DMS79 treated with DMSO at 0.1 percent for 48 hours (cell line): ENCODE data around the gene CAMK2D.

ENCODE experiments used
- DNase-seq: peaks from one replicate; lab custom pipeline; 2025; lab: John Stamatoyannopoulos, UW

The CAMK2D gene

GRCh38 chr4:113471146-113471860 lies 290.2 kb downstream of the CAMK2D start:
- no peak for DNase-seq

- DNase-seq: no peak
Observed at GRCh38 chr4:113469926-113470325, 291.6 kb downstream of the CAMK2D start.

GRCh38 chr4:113469023-113469390 lies 292.5 kb downstream of the CAMK2D start:
- DNase-seq: no peak

DNA sequence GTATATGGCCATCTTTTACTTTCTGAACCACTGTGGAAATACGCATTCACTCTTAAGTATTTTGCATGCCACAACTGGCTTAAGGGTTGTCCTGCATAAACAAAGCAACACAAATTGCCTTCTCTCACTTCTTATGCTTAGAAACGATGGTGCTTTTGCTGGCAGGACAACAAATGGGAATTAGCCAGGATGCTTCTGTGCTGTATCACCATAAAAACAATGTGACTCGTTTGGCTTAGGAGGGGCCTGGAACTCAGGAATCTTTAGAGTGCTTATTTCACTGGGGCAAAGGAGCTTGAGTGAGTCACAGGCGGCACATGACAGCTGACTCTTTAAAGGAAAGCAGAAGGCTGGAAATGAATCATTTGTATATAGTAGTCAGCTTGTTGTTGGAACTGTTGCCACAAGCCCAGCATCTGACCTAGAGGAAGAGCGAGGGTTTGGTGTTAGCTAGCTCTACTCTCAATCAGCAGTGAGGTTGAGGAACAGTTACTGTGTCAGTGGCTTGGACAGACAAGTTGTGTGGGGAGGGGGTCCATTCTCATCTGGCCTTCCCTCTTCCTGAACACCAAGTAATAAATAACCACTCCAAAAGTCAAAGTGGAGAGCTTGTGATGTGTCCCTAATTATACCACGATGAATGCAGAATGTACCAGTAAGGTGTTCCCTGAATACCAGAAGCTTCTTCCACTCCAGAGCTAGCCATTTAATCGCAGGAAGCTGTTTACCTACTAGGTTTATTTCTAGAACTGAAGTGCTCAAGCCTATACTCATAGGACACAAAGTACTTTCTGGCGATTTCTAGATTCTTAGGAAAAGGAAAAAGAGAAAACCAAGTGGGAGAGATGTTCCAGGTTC lies 293.1 kb downstream of the CAMK2D start:
- DNase-seq: no peak

- no peak for DNase-seq
Observed at GRCh38 chr4:113467581-113467980, 294.0 kb downstream of the CAMK2D start.

DNA sequence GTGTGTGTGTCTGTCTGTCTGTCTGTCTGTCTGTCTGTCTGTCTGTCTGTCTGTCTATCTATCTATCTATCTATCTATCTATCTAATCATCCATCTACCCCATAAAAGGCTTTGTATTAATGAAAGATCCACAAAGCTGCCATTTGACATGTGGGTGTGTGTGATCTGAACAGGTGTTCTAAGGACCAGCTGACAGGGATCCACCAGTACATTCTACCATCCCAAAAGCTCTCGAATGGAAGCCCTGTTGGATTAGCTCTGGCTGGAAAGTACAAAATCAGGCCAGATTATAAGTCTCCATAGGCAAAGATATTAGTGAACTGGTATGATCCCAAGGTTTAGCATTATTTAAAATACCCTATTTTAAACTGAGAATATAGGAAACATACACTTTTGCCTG lies 299.3 kb downstream of the CAMK2D start:
- DNase-seq: no peak

DNA sequence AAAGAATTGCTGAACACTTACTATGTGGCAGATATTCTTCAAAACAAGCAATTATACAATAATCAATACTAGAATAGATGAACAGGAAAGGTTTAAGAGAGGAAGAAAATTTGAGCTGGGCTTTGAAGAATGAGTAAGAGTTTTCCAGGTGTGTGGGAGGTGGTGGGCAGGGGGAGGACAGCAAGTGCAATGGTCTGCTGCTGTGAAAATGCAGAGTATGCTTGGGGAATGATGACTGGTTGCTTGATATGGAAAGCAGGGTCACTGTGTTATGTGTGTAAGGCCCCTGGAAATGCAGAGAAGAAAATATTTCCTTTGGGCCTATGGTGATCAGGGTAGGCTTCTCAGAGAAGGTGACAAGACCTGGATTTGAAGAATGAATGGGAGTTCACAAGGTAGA lies 300.3 kb downstream of the CAMK2D start:
- DNase-seq: no peak

GRCh38 chr4:113457886-113458285 lies 303.7 kb downstream of the CAMK2D start:
- no peak for DNase-seq

- DNase-seq: no peak
Observed at GRCh38 chr4:113457121-113457520, 304.4 kb downstream of the CAMK2D start.

DNA sequence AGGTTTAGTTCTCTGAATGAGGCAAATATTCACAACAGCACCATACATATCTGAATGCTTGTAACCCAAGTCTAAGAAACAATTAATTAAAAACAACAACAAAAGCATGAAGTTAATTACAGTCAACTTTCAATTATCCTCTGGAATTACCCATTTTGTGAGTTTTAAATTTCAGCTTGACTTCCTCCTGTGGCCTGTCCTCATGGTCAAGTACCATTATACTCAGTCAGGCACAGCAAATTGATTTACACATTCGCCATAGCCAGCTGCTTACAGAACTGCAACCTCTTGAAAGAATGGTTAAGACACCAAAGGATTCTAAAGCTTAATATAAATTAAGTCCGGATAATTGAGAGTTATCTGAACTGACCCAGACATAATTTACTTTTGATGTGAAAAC lies 306.5 kb downstream of the CAMK2D start:
- peak; percentile 37 for DNase-seq

DNA sequence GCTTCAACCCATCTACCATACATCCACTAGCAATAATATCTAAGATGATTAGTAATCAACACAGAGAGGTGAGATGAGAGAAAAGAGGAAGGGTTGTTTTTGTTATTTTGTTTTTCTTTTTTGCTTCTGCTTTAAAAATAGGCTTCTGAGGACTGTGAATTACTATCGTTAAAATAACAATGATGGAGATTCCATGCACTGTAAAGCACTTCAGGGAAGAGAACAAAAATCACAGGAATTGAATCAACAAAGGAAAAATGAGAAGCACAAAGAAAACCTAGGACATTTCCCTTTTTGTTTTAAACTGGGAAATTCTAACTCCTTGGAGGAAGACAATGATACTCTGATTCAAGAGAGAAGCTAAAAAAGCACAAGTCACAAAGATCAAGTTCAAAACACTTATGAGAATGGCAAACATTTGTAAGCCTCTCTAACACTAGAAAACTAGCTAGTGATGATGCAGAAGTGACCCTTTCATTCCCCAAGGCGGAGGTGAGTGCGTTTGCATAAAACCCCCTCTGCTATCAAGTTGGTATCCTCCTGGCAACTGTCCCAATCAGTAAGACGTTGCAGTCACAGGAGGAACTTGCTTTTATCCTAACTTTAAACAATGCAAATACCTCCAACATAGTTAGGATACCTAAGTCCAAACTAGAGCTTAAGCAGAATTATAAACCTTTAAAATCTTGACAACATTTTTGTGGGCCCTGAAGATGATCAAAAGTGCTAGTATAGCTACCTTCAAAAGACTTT lies 308.5 kb downstream of the CAMK2D start:
- DNase-seq: no peak

DNA sequence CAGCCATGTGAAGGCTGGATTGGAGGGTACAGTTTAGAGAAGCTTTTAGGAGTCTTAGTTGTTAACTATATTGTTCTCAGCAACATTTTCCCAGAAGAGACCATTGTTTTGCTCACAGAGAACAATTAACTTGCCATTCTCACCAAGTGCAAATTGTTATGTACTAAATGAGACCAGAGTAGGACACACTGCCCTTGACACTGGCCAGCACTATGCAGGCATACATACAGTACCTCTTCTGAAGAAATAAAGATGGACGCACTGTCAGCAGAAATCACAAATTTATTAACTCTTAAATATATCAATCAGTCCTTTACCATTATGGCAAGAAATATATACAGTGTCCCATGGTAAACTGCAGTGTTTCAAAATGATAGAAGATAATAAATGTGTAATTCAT lies 309.4 kb downstream of the CAMK2D start:
- DNase-seq: no peak

DNA sequence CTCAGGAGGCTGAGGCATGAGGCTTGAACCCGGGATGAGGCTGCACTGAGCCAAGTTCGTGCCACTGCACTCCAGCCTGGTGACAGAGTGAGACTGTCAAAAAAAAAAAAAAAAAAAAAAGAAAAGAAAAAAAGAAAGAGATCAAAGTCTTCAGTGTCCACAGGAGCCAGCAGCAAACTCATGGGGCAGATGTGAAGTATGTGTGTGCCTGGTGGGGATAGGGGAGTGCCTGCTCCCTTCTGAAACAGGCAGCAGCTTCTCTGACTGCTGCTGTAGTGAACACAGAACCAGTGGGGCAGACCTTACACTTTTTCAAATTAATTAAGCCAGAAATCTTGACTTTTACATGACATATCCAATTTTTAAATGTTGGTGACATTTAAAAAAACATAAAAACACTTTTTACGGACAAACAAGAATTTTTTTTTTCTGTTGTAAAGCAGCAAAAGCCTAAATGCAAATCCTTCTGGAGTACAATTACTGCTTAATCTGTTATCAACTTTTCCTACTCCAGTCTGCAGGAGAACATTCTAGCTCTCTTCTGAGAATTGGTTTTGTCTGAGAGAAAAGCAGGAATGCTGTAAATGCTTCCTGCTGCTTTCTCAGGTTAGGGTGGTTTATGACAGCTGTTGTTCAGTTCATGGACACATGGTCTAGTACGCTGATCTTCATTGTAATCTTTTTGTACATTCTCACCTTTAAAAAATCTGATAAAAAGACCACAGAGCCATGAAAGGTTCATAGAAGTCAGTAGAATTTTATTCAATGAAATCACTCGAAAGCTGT lies 311.1 kb downstream of the CAMK2D start:
- DNase-seq: no peak

DNA sequence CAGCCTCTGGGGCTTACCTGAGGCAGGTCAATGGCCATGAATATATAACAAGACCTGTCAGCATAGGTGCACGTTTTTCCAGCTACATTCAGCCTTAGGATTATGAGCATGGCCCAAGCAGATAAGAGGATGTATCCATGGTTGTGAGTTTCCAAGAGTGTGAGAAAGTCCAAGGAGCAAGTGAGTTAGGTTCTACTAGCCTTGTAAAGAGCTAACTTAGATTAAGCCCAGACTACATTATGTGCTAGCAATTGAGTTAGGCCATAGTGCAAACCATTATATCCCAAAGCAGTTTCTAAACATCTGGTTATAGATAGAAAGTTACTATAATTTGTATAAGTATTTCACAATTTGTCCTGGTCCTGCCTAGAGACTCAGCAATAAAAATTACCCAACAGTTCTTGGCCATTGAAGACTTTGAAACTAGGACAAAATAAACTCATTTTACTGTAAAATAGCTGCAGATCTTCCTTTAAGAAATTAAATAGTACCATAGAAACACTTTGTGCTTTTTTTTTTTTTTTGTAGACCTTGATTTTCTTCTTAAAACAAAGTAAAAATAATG lies 312.0 kb downstream of the CAMK2D start:
- DNase-seq: no peak

DNA sequence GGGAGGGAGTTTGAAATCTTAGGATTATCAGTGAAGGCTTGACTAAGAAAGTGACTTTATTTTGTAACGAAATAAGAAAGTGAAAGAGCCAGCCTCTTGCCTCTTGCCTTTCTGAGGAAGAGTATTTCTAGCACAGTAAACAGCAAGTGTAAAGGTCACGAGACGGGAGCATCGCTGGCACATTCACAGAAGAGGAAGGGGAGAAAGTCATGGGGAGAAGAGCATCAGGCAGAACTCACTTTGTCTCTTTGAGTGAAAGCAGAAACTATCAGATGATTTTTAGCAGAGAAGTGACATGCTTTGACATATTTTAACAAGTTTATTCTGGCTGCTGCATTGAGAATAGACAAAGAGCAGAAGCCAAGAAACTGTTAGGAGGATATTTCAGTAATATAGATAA lies 313.8 kb downstream of the CAMK2D start:
- DNase-seq: no peak

DNA sequence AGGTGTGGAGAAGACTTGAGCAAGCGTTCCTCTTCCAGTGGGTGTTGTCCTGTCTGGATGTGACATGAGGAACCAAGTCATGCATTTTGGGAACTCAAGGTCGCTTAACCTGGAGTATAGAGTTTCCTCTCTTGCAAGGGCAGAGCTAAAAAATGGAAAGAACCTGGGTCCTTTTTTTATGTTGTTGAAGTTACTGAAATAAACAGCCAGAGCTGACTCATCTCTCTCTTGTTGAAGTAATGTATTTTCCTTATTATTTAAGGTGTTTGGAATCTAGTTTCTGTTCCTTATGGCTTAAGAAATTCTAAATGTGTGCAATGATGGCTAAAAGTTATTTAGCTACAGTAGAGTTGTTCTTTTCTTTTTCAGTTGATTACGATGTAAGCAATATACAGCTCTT lies 314.5 kb downstream of the CAMK2D start:
- DNase-seq: no peak

- no peak for DNase-seq
Observed at GRCh38 chr4:113446019-113446418, 315.5 kb downstream of the CAMK2D start.

GRCh38 chr4:113445286-113445685 lies 316.3 kb downstream of the CAMK2D start:
- DNase-seq: no peak

DNA sequence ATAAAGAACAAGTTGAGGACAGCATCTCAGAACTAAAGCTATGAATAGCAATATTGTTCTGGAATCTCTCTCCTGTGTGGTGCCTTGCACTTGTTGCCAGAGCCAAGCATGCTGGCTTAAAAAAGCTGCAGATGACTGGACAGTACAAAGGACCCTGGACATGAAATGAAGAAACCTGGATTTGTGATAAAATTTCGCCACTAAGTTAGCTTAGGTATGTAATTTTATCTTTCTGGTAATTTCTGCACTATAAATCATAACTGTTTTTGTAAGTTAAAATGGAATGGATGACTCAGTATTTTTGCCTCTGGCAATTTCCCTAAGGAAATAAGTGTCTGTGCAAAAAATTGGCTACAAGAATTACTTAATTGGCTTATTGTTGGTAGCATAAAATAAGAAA lies 317.2 kb downstream of the CAMK2D start:
- no peak for DNase-seq

GRCh38 chr4:113442826-113443225 lies 318.7 kb downstream of the CAMK2D start:
- no peak for DNase-seq

DNA sequence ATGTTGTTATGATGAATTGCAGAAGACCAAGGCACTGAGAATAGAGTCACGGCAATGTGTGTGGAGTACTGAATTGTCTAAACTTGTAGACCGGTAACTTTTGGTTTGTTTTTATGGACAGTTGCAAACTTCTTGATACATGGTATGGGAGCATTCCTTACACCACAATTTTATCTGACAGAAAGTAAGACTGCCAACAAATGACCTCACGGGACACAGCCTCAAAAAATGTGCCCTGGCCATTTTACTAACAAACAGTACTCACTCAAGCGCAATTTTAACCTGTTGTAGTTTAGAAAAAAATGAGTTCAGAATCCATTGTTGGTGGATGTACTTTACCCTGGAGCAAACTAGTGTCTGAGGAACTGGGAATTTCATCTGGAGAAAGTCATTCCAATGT lies 321.2 kb downstream of the CAMK2D start:
- no peak for DNase-seq

DNA sequence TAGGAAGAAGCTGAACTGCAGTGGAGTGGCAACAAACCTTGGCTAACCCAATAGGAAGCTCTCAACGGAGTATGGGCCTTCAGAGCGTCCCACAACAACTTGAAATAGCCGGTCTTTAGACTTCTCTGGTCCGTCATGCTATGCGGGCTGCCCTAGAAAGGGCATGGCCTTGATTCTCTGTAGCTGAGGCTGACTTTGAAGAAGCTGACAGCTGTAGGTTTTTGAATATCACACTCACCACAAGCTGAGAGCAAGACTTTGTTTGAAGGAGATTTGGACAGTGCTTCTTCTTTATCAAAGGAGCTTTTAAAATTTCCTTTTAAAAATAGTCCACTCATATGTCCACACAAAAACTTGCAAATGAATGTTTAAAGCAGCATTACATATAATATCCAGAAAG lies 322.9 kb downstream of the CAMK2D start:
- DNase-seq: no peak
